Umbilical cord (tissue), 2 donors: ENCODE measurements around the gene JAK3. TPM values are rescaled to one million over a fixed set of nuclear protein-coding genes. Genes with fewer than 3 reads are reported as not detected.

Source experiments
- DNase-seq: peaks from one replicate; pipeline ENCODE4 v3.0.0-alpha.2; 2015; ENCODE audit warnings: low spot score
- total RNA-seq: library from RNA; depleted of rRNA; stranded (reverse); fragments of >200 nt; gene quantifications from one replicate; pipeline ENCODE4 v1.2.3, GENCODE V29; 2014; ENCODE audit warnings: low replicate concordance; ENCODE audit not compliant: insufficient read depth

The JAK3 gene
- total RNA-seq, 1 donor from 2014 or later = 32.7 TPM

DNA sequence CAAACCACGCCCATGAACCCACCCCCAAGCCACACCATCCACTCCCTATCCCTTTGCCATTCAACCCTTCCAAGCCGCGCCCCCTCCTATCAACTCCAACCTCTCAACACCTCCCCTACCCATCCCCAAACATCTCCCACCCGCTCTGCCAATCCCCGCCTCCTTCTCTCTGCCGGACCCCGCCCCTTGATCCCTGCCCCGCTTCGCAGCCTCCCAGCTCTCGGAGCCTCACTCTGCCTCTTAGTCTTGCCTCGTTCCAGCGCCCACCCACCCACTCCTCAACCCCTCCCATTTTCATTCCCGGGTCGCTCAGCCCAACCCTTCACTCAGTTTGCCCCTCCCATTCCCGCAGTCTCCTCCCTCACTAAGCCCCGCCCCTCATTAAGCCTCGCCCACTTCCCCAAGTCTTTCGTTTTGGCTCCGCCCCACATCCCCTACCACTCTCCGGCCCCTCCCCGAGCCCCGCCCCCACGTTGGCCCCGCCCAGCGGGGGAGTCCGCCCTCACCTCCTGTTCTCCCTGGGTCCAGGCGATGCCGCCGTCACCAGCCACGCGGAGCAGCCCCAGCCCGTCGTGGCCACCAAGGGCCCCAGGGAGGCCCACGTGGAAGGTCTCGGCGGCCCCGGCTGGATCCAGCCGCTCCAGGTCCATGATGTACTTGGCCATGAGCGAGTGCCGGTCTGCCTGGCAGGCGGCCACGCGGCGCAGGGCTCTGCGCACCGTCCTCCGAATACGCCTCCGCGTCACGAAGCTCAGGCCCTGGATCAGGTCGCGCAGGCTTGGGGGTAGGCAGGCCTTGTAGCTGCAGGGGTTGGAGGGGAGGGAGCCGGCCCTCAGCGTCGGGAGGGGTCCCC lies 5.7 kb downstream of the JAK3 start:
- DNase-seq = peak; percentile 72

DNA sequence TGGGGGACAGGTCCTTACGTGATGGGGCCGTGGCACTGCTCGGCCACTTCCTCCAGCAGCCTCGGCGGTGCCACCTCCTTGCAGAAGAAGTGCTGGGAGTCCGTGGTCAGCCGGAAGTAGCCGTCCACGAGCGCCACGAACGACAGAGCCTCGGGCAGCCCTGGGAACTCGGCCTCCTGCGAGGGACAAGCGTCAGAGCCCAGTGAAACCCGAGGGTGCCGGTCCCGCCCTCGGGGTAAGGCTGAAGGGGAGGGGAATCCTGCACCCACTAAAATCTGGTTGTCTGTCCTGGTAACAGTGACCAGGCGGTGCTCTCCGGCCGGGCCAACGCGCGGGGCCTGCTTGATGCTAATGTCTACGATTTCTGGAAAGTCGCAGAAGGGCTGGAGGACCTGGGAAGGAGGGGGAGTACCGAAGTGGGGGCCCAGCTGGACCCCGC lies 6.4 kb downstream of the JAK3 start:
- no peak for DNase-seq

DNA sequence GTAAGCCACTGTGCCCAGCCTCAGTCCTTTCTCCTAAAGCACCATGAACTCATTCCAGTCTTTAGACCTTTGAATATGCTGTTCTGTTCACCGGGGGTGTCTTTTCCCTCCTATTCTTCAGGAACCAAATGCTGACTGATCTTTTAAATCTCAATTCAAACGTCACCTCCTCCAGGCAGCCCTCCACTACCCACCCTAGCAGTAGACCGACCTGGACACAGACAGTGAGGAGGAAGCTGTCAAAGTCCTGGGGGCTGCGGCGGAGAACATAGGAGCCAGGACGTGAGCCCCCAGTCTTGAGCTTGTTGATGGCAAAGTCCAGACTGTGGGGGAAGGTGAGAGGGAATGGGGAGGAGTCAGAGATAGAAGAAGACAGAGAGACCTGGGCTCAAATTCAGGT lies 7.8 kb downstream of the JAK3 start:
- DNase-seq = no peak

DNA sequence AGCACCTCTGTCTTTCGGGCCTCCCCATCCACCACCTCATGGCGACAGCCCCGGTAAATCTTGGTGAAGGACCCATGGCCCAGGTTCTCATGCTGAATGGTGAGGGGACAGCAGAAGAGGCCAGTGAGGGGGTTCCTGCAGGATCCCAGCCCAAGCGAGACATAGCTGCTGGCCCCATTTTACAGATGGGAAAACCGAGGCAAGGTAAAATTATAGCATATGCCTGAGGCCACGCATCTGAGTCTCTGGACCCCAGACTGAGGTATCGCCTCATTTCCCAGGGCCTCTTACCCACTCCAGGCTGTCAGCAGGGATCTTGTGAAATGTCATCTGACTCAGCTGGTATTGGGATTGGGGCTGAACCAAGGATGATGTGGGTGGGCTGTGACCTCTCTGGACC lies 9.8 kb downstream of the JAK3 start:
- DNase-seq = no peak

DNA sequence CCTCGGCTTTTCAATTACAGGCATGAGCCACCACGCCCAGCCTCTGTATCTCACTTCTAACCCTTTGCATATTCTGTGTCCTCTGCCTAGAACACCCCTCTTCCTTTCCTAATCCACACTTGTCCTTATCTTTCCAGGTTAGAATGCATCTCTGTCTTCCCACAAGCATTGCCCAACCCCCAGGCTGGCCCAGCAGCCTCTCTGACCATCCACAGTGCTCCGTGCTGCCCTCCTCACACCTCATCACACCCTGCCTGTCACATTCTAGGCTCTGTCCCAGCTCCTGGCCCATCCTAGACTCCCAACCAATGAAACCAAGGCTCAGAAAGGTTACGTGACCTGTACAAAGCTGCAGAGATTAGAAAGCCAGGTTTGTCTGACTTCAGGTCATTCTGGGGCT lies 11.3 kb downstream of the JAK3 start:
- no peak for DNase-seq

DNA sequence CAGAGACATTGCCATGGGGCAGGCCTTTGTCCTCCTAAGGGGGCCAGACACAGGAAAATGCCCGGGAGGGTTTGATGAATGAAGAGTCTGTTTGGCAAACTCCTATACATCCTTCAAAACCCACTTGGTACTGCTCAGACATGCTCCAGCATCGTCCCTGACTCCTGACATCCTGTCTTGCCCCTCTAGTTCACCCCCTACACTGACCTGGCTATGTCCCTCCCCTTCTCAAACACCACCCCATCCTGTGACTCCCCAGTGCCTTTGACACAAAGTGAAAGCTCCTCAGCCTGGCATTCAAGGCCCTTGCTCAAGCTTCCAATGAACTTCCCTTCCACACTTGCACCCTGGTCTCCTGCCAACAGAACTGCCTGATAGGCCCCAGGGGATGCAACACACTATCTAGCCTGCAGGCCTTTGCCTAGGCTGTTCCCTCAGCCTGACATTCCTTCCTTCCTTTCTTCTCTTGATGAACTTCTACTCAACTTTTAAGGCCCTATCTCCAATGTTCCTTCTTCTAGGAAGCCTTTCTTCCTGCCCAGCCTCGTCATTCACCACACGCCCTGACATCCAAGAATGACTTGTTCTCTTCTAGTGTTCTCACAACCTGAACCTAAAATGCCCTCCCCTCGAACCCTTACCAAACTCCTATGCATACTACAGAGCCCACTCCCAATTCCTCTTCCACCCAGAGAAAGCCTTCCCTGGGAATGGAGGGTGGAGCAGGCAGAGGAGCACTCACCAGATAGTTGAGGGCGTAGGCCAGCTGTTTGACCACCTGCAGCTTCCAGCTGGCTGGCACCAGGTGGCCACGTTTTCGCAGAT lies 12.4 kb downstream of the JAK3 start:
- no peak for DNase-seq

DNA sequence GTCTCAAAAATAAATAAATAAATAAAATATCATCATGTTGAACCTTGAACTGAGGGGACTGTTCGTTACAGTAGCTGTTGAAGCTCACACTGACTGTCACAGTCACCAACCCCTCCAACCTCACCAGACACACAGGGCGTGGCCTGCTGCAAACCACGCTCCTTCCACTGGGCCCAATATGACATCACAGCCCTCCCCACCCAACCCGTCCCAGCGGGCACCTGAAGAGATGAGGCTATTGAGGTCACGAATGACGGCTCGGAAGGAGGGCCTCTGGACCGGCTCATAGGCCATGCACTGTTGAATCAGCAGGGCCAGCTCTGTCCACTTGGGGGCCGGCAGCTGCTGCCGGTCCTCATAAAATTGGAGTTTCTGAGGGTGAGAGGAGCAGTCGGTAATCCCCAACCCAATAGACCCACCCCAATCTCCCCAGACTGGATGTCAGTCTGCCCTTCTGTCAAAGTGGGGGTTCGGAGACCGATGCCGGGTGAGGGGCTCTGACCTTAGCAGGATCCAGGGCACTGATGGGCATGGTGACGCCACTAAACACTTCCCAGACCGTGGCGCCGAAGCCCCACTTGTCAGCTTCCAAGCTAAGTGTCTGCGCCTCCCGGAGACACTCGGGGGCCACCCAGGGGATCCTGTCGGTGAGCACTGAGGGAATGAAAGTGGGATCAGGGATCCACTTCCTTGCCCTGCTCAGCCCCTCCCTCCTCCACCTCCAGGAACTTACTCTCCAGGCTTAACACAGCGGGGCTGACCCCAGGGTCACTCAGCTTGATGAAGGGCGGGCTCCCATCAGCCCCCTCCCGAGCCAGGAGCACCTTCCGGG lies 13.2 kb downstream of the JAK3 start:
- DNase-seq = no peak

DNA sequence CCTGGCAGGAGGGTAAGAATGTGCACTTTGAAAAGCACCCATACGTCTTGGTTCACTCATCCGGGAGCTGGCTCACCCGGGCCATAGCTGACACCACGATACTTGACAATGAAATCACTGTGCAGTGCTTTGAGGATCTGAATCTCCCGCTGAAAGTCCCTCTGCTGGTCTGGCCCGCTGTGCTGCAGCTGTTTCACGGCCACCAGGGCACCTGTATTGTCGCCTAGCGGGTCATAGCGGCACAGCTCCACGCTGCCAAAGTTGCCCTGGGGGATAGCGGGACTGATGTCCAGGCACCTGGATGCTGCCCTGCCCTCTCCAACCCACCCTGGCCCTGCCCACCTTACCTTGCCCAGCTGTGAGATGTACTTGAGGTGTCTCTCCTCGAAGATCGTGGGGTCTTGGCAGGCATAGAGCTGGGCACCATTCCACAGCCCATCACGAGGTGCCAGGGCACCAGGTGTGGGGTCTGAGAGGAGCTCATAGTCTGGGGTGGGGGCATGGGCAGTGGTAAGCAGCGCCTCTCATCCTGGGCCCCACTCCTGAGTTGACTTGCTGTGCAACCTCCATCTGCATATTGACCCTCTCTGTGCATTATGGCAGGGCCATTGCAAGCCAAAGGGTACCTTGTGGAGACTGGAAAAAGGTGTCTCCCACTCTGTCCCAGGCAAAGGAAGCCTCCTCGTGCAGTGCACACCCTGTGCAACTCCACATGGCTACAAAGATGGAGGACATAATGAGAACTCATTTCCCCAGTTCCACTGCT lies 15.2 kb downstream of the JAK3 start:
- no peak for DNase-seq

DNA sequence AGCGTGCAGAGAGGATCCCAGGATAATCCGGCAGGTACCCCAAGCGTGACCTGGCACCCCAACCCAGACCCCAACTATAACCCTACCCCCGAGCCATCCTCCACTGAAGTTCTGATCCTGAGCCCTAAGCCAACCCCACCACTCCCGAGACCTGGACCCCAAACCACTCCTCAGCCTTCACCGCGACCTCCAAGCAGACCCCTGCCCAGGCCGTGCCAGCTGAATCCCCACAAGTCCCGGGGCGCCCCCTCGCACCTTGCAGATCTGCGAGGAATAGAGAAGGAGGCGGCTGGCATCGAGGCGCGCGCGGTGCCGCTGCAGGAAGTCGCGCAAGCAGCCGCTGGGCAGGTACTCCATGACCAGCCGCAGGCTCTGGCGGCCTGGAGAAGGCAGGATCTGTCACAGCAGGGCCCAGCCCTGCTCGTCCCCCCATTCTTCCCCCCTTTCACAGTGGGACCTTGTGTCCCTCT lies 16.3 kb downstream of the JAK3 start:
- DNase-seq = no peak

DNA sequence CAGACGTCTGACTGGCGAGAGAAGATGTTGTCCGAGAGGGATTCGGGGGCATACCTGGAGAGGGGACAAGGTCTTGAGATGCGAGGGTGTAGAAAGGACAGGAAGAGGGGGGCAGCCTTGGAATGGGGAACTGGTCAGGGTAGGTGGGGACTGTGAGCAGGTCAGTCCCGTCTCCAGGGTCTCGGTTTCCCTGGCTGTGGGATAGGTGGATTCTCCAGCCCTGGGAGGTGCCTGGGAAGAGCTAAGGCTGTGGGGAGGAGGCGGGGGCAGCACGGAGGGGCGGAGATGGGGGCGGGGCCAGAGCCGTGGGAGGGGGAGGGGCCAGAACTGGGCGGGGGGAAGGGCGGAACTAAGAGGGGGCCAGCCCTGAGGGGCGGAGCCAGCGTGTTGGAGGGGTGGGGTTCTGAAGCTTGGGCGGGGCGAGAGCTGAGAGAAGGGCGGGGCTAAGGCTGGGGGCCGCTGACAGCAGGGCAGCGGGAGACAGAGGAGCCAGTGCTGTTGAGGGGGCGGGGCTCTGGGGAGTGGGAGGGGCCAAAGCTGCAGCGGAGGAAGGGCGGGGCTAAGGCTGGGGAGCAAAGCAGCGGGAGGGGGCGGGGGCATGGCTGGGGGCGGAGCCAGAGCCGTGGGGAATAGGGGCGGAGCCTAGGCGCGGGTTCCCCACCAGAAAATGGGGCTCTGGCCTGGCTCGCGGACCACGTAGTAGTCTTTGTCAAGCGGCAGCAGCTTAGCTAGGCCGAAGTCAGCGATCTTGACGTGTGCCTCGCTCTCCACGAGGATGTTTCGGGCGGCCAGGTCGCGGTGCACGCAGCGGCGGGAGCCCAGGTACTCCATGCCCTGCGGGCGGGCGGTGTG lies 17.0 kb downstream of the JAK3 start:
- no peak for DNase-seq

DNA sequence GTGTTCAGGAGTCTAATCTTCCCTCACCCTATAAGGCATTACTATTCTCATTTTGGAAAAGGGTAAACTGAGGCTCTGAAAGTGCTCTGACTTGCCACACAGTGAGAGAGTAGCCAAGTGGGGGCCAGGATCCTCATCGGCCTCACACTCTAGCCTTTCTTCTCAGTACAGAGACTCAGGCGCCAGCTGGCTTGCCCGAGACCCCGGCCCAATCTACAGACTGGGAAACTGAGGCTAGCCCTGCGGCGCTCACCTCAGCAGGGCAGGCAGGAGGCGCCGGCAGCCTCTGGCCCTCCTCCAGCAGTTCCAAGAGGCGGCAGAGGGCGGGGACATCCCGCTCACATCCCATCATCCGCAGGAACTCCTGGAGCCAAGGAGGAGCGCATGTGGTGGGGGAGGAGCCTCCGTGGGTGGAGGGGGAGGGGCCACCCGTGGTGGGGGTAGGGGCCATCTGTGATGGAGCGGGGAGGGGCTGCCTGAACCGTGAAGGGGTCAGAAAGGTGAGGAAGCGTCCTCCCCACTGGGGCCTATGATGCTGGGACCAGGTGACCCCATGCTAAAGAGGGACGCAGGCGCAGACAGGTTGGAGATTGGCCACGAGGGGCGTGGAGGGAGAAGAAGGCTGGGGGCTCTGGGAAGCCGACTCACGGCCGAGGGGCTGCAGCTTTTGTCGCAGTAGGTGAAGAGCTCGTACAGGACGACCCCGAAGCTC lies 17.8 kb downstream of the JAK3 start:
- DNase-seq = no peak

DNA sequence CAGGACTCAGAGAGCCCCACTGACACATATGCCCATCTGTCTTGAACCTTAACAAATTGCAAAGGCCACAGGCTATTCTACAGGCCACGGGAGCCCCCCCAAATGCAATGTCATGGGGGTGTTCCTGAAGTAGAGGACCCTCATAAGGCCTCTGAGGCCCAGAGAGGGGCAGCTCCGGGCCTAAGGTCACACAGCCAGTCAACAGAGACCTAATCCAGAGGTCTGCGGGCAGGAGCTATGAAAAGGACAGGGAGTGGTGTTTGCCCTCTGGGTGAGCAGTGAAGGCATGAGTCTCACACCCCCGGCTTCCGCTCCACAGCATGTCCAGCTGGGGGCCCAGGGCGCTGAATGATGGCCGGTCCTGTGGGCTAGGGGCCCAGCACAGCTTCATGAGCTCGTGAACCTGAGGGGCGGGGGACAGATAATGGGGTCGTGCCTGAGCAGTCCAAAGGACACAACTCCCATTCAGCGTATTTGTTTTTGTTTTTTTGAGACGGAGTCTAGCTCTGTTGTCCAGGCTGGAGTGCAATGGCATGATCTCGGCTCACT lies 21.2 kb downstream of the JAK3 start:
- DNase-seq = no peak

DNA sequence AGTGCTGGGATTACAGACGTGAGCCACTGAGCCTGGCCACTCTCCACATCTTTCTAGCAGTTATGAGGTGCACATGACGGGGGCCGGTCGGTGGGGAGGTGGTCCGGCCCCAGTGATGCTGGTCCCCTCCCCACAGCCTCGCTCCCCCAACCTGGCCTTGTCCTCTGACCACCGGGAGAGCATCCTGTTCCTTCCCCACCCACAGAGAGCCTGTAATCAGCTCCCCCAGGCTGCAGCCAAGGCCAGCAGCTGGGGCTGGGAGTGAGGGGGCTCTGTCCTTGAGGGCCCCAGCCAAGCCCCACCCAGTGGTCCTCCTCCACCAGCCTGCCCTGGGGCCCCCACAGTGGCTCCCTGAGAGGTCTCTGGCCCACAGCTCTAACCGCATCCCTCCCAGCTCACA lies 23.4 kb downstream of the JAK3 start:
- no peak for DNase-seq

DNA sequence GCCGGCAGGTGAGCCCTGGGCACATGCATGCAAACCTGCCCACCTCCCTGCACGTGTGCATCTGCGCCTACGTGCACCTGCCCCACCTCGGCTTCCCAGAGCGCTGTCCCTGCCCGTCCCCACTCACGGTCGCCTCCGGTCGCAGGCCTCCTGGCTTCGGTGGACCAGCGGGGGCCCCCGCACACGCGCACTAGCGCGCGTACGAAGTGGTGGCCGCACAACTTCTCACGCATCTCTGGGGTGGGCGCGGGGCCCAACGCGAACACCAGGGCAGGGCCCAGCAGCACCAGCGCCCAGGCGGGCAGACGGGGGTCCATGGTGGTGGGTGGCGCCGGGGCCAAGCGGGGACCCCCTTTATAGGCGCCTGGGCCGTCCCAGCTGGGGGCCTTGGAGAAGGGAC lies 26.6 kb downstream of the JAK3 start, which contains the start of gene INSL3:
Gene INSL3, minus strand, starts transcription at position 330 of the 400 bp plus-strand sequence. Its CDS starts 13 bp downstream, at position 317.
- DNase-seq = no peak

DNA sequence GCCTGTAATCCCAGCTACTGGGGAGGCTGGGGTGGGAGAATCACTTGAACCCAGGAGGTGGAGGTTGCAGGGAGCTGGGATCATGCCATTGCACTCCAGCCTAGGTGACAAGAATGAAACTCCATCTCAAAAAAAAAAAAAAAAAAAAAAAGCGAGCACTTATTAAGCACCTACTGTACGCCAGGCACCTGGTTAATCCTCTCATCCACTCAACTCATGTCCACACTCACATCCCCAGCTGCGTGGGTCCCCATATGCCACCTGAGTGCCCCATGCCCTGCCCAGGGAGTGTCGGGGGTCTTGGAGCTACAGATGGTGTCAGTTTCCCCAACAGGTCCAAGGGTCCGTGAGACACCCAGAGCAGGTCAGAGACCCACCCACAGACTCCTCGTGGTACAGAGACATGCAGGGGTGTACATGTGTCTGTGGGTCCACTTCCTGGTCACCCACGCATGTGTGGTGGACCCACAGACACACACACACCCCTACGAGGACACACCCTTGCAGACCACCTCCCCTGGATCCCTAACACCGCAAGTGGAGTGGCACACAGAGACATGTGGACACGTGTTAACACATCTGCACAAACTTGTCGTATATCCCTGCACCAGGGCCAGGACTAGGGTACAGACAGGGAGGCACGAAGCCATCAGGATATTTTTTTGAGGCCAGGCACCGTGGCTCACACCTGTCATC lies 30.0 kb downstream of the JAK3 start:
- no peak for DNase-seq

DNA sequence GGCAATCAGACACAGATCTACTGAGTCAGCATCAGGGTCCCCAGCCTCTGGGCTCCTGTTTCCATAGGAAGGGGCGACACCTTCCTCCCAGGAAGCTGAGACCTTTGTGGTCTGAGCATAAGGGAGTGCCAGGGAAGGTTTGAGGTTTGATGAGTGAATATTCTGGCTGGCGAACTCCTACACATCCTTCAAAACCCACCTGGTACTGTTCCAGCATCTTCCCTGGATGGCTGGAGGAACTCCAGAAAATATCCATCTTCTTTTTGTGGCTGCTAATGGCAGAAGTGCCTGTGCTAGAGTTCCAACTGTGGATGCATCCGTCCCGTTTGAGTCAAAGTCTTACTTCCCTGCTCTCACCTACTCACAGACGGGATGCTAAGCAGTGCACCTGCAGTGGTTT lies 35.7 kb downstream of the JAK3 start:
- no peak for DNase-seq

DNA sequence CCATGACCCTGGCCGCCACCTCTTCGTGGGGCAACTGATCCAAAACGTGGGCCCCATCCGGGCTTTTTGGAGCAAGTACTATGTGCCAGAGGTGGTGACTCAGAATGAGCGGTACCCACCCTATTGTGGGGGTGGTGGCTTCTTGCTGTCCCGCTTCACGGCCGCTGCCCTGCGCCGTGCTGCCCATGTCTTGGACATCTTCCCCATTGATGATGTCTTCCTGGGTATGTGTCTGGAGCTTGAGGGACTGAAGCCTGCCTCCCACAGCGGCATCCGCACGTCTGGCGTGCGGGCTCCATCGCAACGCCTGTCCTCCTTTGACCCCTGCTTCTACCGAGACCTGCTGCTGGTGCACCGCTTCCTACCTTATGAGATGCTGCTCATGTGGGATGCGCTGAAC lies 36.1 kb downstream of the JAK3 start:
- DNase-seq = no peak

DNA sequence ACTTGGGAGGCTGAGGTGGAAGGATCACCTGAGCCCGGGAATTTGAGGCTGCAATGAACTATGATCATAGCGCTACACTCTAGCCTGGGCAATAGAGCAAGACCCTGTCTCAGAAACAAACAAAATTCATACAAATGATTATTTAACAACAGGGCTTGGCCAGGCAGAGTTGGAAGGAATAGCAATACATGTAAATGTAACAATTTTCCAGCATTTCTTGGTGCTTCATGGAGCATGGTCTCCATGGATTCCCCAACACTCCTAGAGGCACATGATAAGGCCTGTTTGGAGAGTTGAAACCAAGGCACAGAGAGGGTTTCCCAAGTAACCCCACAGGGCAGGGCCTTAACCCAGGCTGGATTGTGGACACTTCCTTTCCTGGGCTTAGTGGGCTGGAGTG lies 36.7 kb downstream of the JAK3 start:
- no peak for DNase-seq
